Ectodermal cell (in vitro differentiated cells): ENCODE data around the gene AGPAT2.

ENCODE experiments used
- H3K27ac ChIP-seq: 2 replicates; pipeline ENCODE4 v1.7.0; 2013; ENCODE audit warnings: mild to moderate bottlenecking, low read depth, low read length; ENCODE audit not compliant: insufficient read depth, poor library complexity, severe bottlenecking
- H3K27me3 ChIP-seq: 2 replicates; pipeline ENCODE4 v1.7.0; 2013; ENCODE audit warnings: mild to moderate bottlenecking, low read length; ENCODE audit not compliant: insufficient read depth, control insufficient read depth, poor library complexity, severe bottlenecking
- H3K36me3 ChIP-seq: one replicate; pipeline ENCODE4 v1.7.0; 2013; ENCODE audit warnings: low read length; ENCODE audit not compliant: control insufficient read depth, insufficient read depth
- H3K4me1 ChIP-seq: one replicate; pipeline ENCODE4 v1.7.0; 2013; ENCODE audit warnings: low read length; ENCODE audit not compliant: control insufficient read depth, insufficient read depth
- H3K4me3 ChIP-seq: 2 replicates; pipeline ENCODE4 v1.7.0; 2013; ENCODE audit warnings: low read depth, low read length, control low read depth; ENCODE audit not compliant: insufficient read depth
- H3K9me3 ChIP-seq: 2 replicates; pipeline ENCODE4 v1.7.0; 2013; ENCODE audit warnings: mild to moderate bottlenecking, low read length, moderate library complexity; ENCODE audit not compliant: control insufficient read depth
- WGBS, 2 experiments: methylation state at CpG; one replicate each; pipeline ENCODE4 v1.1.7; 2013; ENCODE audit warnings: missing lambda C conversion rate in 2 of 2; 5-methylcytosine and 5-hydroxymethylcytosine counted together

The AGPAT2 gene

GRCh38 chr9:136688274-136689107 lies 1.2 kb upstream of the AGPAT2 start:
- Histone ChIP-seq H3K36me3 (no peaks in the 10 kb centered on the region), H3K9me3 (no peaks in the 10 kb centered on the region), H3K4me3 (no peak overlapping the region), H3K4me1 (peaks cover 28% of the 10 kb centered on the region), H3K27me3 (peaks cover 53% of the 10 kb centered on the region), H3K27ac (no peak overlapping the region)
- 64 to 65% methylated on average over 21 of the region's 21 CpGs for WGBS, 2 experiments

DNA sequence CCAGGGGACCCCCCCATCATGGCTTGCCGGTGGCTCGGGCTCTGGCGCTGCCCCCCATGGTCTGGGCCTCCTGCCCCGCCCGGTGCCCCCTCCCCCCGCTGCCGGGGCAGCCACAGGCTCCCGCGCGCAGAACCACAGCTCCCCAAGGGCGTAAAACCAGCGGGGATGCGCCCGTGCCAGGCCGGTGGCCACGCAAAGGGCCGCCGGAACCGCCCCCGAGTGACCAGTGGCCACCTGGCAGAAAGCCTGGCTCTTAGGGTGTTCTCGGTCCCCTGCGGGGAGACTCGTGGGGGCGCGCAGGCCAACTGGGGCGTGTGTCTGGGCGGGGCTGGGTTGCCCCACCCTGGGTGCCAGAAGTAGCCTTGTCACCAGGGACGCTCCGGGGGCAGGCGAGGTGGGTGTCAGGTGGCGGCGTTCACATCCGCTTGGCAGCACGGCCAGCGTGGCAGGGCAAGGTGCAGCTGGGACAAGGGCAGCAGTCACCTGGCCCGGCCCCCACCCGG lies 515 bp upstream of the AGPAT2 start:
- Histone ChIP-seq H3K27me3 (peaks cover 53% of the 10 kb centered on the region), H3K27ac (no peak overlapping the region), H3K4me1 (peaks cover 28% of the 10 kb centered on the region), H3K36me3 (no peaks in the 10 kb centered on the region), H3K9me3 (no peaks in the 10 kb centered on the region), H3K4me3 (peak overlapping the region; percentile 2)
- WGBS, 2 experiments: 17% methylated on average over 37 of the region's 37 CpGs

DNA sequence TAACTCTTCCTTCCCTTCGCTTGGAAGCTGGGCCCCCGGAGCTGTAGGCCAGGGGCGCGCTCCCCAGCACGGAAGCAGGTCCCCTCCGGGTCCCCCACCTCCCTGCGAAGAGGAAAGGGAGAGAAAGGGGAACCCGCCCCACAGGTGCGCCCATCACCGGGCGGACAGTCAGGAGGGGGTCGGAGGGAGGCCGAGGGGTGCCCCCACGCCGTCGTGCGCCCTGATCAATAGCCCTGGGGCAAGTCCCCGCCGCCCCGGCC lies 793 bp downstream of the AGPAT2 start:
- 5 to 11% methylated on average over 20 of the region's 20 CpGs for WGBS, 2 experiments
- H3K4me1 ChIP-seq: peaks cover 24% of the 10 kb centered on the region
- no peaks in the 10 kb centered on the region for H3K36me3 ChIP-seq
- H3K9me3 ChIP-seq: no peaks in the 10 kb centered on the region
- H3K27me3 ChIP-seq: peaks cover 53% of the 10 kb centered on the region
- H3K27ac ChIP-seq: no peak overlapping the region
- peak overlapping the region; percentile 35 for H3K4me3 ChIP-seq

GRCh38 chr9:136685790-136686533 lies 1.3 kb downstream of the AGPAT2 start:
- WGBS, 2 experiments: 56 to 59% methylated on average over 19 of the region's 19 CpGs
- Histone ChIP-seq H3K27me3 (peaks cover 53% of the 10 kb centered on the region), H3K36me3 (no peaks in the 10 kb centered on the region), H3K9me3 (no peaks in the 10 kb centered on the region), H3K4me1 (peaks cover 21% of the 10 kb centered on the region), H3K4me3 (peak overlapping the region; percentile 35), H3K27ac (no peak overlapping the region)

DNA sequence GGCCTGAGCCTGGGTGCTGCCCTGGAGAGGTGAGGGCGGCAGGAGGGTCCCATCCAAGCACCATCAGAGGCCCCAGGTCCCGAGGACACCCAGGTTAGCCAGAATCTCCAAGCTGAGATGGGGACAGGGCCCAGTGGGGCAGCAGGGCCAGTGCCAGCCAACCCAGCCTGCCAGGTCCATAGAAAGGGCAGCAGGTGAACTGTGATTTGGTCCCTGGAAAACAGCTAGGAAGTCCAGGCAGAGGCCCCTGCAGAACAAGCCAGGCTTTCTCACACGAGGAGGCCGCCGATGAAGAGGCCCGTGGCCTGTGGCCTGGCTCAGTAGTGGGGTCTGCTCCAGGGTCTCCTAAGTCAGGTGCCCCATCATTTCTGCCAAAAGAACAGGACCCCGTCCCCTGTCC lies 2.0 kb downstream of the AGPAT2 start:
- Histone ChIP-seq H3K4me3 (no peak overlapping the region), H3K27ac (no peak overlapping the region), H3K9me3 (no peaks in the 10 kb centered on the region), H3K27me3 (peaks cover 53% of the 10 kb centered on the region), H3K36me3 (no peaks in the 10 kb centered on the region), H3K4me1 (peaks cover 21% of the 10 kb centered on the region)
- WGBS, 2 experiments: 91 to 94% methylated on average over 7 of the region's 7 CpGs

DNA sequence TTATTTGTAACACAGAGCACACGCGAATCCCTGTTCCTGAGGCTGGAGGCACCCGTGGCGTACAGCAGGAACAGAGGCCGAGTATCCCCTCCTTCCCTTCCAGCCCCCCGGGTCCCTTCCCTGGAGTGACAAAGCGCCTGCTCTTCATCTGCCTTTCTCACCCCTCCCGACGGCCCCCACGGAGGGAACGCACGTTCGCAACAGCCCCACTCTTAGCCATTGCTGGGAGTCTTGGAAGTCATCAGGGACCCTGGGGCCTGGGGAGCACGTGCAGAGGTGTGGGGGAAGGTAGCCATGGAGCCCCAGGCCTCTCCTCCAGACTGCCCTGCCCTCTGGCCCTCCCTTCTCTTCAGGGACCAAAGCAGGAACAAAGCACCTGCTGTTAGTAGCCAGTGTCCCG lies 2.5 kb downstream of the AGPAT2 start:
- Histone ChIP-seq H3K27ac (no peak overlapping the region), H3K4me1 (peaks cover 21% of the 10 kb centered on the region), H3K9me3 (no peaks in the 10 kb centered on the region), H3K27me3 (peaks cover 53% of the 10 kb centered on the region), H3K36me3 (no peaks in the 10 kb centered on the region), H3K4me3 (no peak overlapping the region)
- 86 to 88% methylated on average over 15 of the region's 15 CpGs for WGBS, 2 experiments

DNA sequence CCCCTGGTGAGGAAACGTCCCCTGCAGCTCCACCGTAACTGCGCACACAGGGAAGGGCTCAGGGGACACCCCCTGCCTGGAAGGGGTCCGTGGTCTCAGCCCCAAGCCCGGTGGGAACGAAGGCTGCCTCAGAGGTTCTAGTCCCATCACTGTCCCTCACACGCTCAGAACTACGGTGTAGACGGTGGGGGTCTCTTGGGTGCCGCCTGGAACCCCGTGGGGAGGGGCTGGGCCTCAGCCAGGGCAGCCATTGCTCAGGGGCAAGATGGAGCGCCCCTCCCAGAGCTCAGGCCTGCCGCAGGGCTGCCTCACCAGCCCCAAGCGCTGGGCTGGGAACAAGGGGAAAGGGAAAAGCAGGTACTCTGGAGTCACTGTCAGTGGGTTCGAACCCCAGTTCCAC lies 2.9 kb downstream of the AGPAT2 start:
- Histone ChIP-seq H3K27me3 (peaks cover 53% of the 10 kb centered on the region), H3K4me1 (peaks cover 23% of the 10 kb centered on the region), H3K36me3 (no peaks in the 10 kb centered on the region), H3K27ac (no peak overlapping the region), H3K9me3 (no peaks in the 10 kb centered on the region), H3K4me3 (no peak overlapping the region)
- WGBS, 2 experiments: 86 to 87% methylated on average over 15 of the region's 15 CpGs

GRCh38 chr9:136683755-136684154 lies 3.5 kb downstream of the AGPAT2 start:
- Histone ChIP-seq H3K4me1 (peaks cover 25% of the 10 kb centered on the region), H3K27ac (no peak overlapping the region), H3K36me3 (no peaks in the 10 kb centered on the region), H3K4me3 (no peak overlapping the region), H3K9me3 (no peaks in the 10 kb centered on the region), H3K27me3 (peaks cover 47% of the 10 kb centered on the region)
- 94% methylated on average over 14 of the region's 14 CpGs for WGBS, 2 experiments

- no peak overlapping the region for H3K27ac ChIP-seq
- H3K9me3 ChIP-seq: no peaks in the 10 kb centered on the region
- no peak overlapping the region for H3K4me3 ChIP-seq
- WGBS, 2 experiments: 89% methylated on average over 16 of the region's 16 CpGs
- no peaks in the 10 kb centered on the region for H3K36me3 ChIP-seq
- H3K27me3 ChIP-seq: peaks cover 42% of the 10 kb centered on the region
- peaks cover 25% of the 10 kb centered on the region for H3K4me1 ChIP-seq
Observed at GRCh38 chr9:136683173-136683745, 4.0 kb downstream of the AGPAT2 start.

- Histone ChIP-seq H3K4me1 (peaks cover 25% of the 10 kb centered on the region), H3K9me3 (no peaks in the 10 kb centered on the region), H3K4me3 (no peak overlapping the region), H3K27me3 (peaks cover 37% of the 10 kb centered on the region), H3K27ac (no peak overlapping the region), H3K36me3 (no peaks in the 10 kb centered on the region)
- WGBS, 2 experiments: 82 to 88% methylated on average over 10 of the region's 10 CpGs
Observed at GRCh38 chr9:136682710-136683109, 4.5 kb downstream of the AGPAT2 start.
